HCT116 (cell line): ENCODE data around the gene ELOVL4. TPM values are rescaled to one million over a fixed set of nuclear protein-coding genes. Genes with fewer than 3 reads are reported as not detected.

Source experiments
- ATAC-seq: fragments of 200-7000 bp; cut with Tn5 transposase; 2 replicates; pipeline ENCODE4 v1.9.1; 2020; ENCODE audit warnings: mild to moderate bottlenecking, moderate library complexity
- BruUV-seq: library from RNA; stranded (reverse); fragments of 400-500 nt; replicated peaks from 2 replicates; lab custom pipeline; 2021; lab: Mats Ljungman, UMichigan
- CTCF ChIA-PET: fragments of 300-600 bp; sonication (Branson Sonifier 250); formaldehyde crosslinking; loops from one replicate; lab custom pipeline; 2021; ENCODE audit warnings: antibody characterized with exemption; lab: Charles Lee
- POLR2A ChIA-PET: fragments of 300-600, 350-600 bp; sonication (Branson Sonifier 250); formaldehyde crosslinking; loops from one replicate; lab custom pipeline; 2021; ENCODE audit warnings: antibody characterized with exemption; lab: Charles Lee
- RAD21 ChIA-PET, 2 experiments: fragments of 300-600 bp; sonication (Branson Sonifier 250); formaldehyde crosslinking; loops; one replicate each; lab custom pipeline; 2023; ENCODE audit warnings: low total read pairs in 2 of 2; ENCODE audit not compliant: uncharacterized antibody in 2 of 2, unreplicated experiment in 2 of 2, low non-redundant PET in 1 of 2; lab: Charles Lee
- DNase-seq: peaks from one replicate; pipeline ENCODE4 v3.0.0-alpha.2; 2010; ENCODE audit warnings: low read depth, low spot score
- H2AFZ ChIP-seq: fragments of 200-600 bp; shearing (Covaris generic), sonication (generic); 2 replicates; pipeline ENCODE4 v1.6.1; 2017; ENCODE audit warnings: low read depth, mixed run types, mixed read lengths, antibody characterized with exemption, low read length; ENCODE audit not compliant: poor library complexity, severe bottlenecking
- H3K27ac ChIP-seq: 2 replicates; pipeline ENCODE4 v1.5.1; 2012; ENCODE audit warnings: low read depth, low read length
- H3K27me3 ChIP-seq: fragments of 200-600 bp; sonication (generic); 2 replicates; pipeline ENCODE4 v1.6.1; 2016; ENCODE audit warnings: mixed run types, low read length, mixed read lengths; ENCODE audit not compliant: insufficient read depth
- H3K36me3 ChIP-seq, 2 experiments: fragments of 200-500 bp in 1 of 2; fragments of 200-600 bp in 1 of 2; sonication (Bioruptor generic) in 1 of 2; sonication (generic) in 1 of 2; 2 replicates each; pipeline versions ENCODE4 v1.5.1 to v1.6.1; 2014 to 2016; ENCODE audit warnings: low read length in 2 of 2, inconsistent platforms in 1 of 2, mixed read lengths in 1 of 2, mixed run types in 1 of 2; ENCODE audit not compliant: insufficient read depth in 2 of 2, control insufficient read depth in 1 of 2
- H3K4me1 ChIP-seq, 2 experiments: fragments of 200-600 bp in 1 of 2; sonication (generic) in 1 of 2; 2 replicates each; pipeline versions ENCODE4 v1.5.1 to v1.6.1; 2012 to 2017; ENCODE audit warnings: low read length in 2 of 2, inconsistent platforms in 1 of 2, mild to moderate bottlenecking in 1 of 2, mixed read lengths in 1 of 2, mixed run types in 1 of 2, moderate library complexity in 1 of 2; ENCODE audit not compliant: insufficient read depth in 2 of 2, control insufficient read depth in 1 of 2
- H3K4me2 ChIP-seq: fragments of 200-600 bp; sonication (generic); 2 replicates; pipeline ENCODE4 v1.6.1; 2017; ENCODE audit warnings: mixed run types, low read length, mixed read lengths
- H3K4me3 ChIP-seq, 2 experiments: fragments of 200-600 bp in 1 of 2; sonication (generic) in 1 of 2; replicated peaks in 1 of 2; 2 replicates each; pipeline ENCODE4 v1.5.1; 2011 to 2016; ENCODE audit warnings: low read length in 2 of 2, control low read depth in 1 of 2, low read depth in 1 of 2, mild to moderate bottlenecking in 1 of 2, mixed read lengths in 1 of 2, mixed run types in 1 of 2
- H3K79me2 ChIP-seq: fragments of 200-600 bp; sonication (generic); 2 replicates; pipeline ENCODE4 v1.6.1; 2017; ENCODE audit warnings: mild to moderate bottlenecking, mixed run types, low read length, moderate library complexity, mixed read lengths; ENCODE audit not compliant: insufficient read depth
- H3K9ac ChIP-seq: fragments of 200-600 bp; sonication (generic); 2 replicates; pipeline ENCODE4 v1.6.1; 2016; ENCODE audit warnings: low read length, mixed read lengths
- H3K9me2 ChIP-seq: fragments of 200-600 bp; sonication (generic), shearing (Covaris generic); 2 replicates; pipeline ENCODE4 v1.6.1; 2017; ENCODE audit warnings: mixed run types, mild to moderate bottlenecking, moderate library complexity; ENCODE audit not compliant: insufficient read depth
- H3K9me3 ChIP-seq, 2 experiments: fragments of 200-500 bp in 1 of 2; fragments of 200-600 bp in 1 of 2; sonication (Bioruptor generic) in 1 of 2; sonication (generic) in 1 of 2; 2 replicates each; pipeline ENCODE4 v1.6.1; 2014 to 2017; ENCODE audit warnings: low read length in 2 of 2, mixed read lengths in 2 of 2, inconsistent platforms in 1 of 2, low read depth in 1 of 2, mild to moderate bottlenecking in 1 of 2, mixed run types in 1 of 2, moderate library complexity in 1 of 2; ENCODE audit not compliant: control insufficient read depth in 1 of 2, insufficient read depth in 1 of 2
- H4K20me1 ChIP-seq: fragments of 200-600 bp; sonication (generic), shearing (Covaris generic); 2 replicates; pipeline ENCODE4 v1.6.1; 2017; ENCODE audit warnings: mixed run types, mild to moderate bottlenecking, moderate library complexity; ENCODE audit not compliant: insufficient read depth
- CTCF ChIP-seq, 3 experiments: fragments of 200-600 bp in 1 of 3; sonication (generic) in 1 of 3; IDR thresholded peaks in 2 of 3; conservative IDR thresholded peaks in 1 of 3; 2 replicates each; pipeline ENCODE4 v1.5.1; 2012 to 2017; ENCODE audit warnings: low read depth in 2 of 3, low read length in 2 of 3, antibody characterized with exemption in 1 of 3, borderline replicate concordance in 1 of 3, control low read depth in 1 of 3, mild to moderate bottlenecking in 1 of 3, mixed read lengths in 1 of 3, mixed run types in 1 of 3, moderate library complexity in 1 of 3; ENCODE audit not compliant: insufficient read depth in 1 of 3
- EZH2 ChIP-seq: fragments of 200-600 bp; sonication (generic); IDR thresholded peaks from 2 replicates; pipeline ENCODE4 v1.6.1; 2017; ENCODE audit warnings: antibody characterized with exemption, mixed run types
- intact Hi-C: fragments of 100-400 bp; cut with micrococcal nuclease; formaldehyde crosslinking; loops from 2 replicates; pipeline ENCODE4 v1.10.0; 2022
- total RNA-seq: library from RNA; stranded (reverse); gene quantifications from one replicate; pipeline ENCODE4 v1.2.1, GENCODE V29; 2021; ENCODE audit not compliant: unreplicated experiment
- TF ChIP-seq, protein P1 (sequence below): IDR thresholded peaks from 2 replicates; pipeline ENCODE4 v1.6.1; 2012
- TF ChIP-seq, protein P2 (sequence below): IDR thresholded peaks from 2 replicates; pipeline ENCODE4 v1.6.1; 2012; ENCODE audit warnings: low read depth

The ELOVL4 gene
- total RNA-seq, 1 experiment from 2014 or later, result not detected

- H3K27me3 ChIP-seq, result no peaks in the 10 kb centered on the region
- TF ChIP-seq EZH2, result no peak
- TF ChIP-seq CTCF (IDR thresholded peaks at IDR 0.05 in 2 of 3, conservative IDR thresholded peaks at IDR 0.05 in 1 of 3; ENCODE audit: borderline replicate concordance in 1 of 3, insufficient read depth in 1 of 3, low read depth in 2 of 3, low read length in 2 of 3), result peak in 1 of 3 experiments; percentile 2; a peak in 1 of 6 replicates
- TF ChIP-seq, protein P1, sequence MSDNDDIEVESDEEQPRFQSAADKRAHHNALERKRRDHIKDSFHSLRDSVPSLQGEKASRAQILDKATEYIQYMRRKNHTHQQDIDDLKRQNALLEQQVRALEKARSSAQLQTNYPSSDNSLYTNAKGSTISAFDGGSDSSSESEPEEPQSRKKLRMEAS, result no peak
- TF ChIP-seq, protein P2, sequence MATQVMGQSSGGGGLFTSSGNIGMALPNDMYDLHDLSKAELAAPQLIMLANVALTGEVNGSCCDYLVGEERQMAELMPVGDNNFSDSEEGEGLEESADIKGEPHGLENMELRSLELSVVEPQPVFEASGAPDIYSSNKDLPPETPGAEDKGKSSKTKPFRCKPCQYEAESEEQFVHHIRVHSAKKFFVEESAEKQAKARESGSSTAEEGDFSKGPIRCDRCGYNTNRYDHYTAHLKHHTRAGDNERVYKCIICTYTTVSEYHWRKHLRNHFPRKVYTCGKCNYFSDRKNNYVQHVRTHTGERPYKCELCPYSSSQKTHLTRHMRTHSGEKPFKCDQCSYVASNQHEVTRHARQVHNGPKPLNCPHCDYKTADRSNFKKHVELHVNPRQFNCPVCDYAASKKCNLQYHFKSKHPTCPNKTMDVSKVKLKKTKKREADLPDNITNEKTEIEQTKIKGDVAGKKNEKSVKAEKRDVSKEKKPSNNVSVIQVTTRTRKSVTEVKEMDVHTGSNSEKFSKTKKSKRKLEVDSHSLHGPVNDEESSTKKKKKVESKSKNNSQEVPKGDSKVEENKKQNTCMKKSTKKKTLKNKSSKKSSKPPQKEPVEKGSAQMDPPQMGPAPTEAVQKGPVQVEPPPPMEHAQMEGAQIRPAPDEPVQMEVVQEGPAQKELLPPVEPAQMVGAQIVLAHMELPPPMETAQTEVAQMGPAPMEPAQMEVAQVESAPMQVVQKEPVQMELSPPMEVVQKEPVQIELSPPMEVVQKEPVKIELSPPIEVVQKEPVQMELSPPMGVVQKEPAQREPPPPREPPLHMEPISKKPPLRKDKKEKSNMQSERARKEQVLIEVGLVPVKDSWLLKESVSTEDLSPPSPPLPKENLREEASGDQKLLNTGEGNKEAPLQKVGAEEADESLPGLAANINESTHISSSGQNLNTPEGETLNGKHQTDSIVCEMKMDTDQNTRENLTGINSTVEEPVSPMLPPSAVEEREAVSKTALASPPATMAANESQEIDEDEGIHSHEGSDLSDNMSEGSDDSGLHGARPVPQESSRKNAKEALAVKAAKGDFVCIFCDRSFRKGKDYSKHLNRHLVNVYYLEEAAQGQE, result no peak
- TF ChIP-seq, all 23 proteins: peak for 1
- RAD21 ChIA-PET, result no interaction called here
- Histone ChIP-seq H3K9me2 (no peaks in the 10 kb centered on the region), H3K9me3 (no peaks in the 10 kb centered on the region), H3K4me3 (no peak overlapping the region), H3K9ac (no peak overlapping the region), H2AFZ (peak overlapping the region; percentile 28), H3K36me3 (no peaks in the 10 kb centered on the region), H3K79me2 (no peaks in the 10 kb centered on the region), H4K20me1 (no peaks in the 10 kb centered on the region), H3K4me1 (no peaks in the 10 kb centered on the region), H3K27ac (no peak overlapping the region), H3K4me2 (no peak overlapping the region)
- POLR2A ChIA-PET, result no interaction called here
- CTCF ChIA-PET, result no interaction called here
- intact Hi-C loops, result no loop called here
- no TSS peak for BruUV-seq
- peak; percentile 70 for ATAC-seq
- no peak for DNase-seq
Measured at GRCh38 chr6:79928478-79928998, 18.8 kb downstream of the ELOVL4 start.
